ENCODE measurements around the gene SCYL1.

DNA sequence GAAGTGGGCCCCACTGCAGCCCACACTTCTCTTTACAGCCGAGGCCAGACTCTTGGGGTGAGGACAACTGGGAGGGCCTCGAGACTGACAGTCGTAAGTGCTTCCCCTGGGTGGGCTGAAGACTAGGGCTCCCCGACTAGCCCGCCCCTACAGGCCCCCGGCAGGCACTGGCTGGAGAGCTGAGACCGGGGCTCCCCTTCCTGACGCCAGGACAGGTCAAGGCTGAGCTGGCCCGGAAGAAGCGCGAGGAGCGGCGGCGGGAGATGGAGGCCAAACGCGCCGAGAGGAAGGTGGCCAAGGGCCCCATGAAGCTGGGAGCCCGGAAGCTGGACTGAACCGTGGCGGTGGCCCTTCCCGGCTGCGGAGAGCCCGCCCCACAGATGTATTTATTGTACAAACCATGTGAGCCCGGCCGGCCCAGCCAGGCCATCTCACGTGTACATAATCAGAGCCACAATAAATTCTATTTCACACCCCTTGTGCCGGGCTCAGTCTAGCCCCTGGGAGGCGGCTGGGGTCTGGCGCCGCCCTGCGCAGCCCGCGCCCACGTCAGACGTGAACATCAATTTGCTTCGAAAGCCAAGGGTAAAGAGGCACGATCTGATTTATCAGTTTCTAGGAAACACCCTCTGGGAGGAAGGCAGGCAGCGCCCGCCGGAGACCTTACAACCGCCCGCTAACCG is 13.5 kb downstream of the SCYL1 start:
- TF ChIP-seq TAF1 (IDR thresholded peaks at IDR 0.05; ENCODE audit: borderline replicate concordance, insufficient read depth, low read length) = no peak
- peak; percentile 59; the same call in 1 of the 2 replicates for TF ChIP-seq POLR2AphosphoS5 (IDR thresholded peaks at IDR 0.05; ENCODE audit: low read depth, low read length)
- TF ChIP-seq, protein P1, sequence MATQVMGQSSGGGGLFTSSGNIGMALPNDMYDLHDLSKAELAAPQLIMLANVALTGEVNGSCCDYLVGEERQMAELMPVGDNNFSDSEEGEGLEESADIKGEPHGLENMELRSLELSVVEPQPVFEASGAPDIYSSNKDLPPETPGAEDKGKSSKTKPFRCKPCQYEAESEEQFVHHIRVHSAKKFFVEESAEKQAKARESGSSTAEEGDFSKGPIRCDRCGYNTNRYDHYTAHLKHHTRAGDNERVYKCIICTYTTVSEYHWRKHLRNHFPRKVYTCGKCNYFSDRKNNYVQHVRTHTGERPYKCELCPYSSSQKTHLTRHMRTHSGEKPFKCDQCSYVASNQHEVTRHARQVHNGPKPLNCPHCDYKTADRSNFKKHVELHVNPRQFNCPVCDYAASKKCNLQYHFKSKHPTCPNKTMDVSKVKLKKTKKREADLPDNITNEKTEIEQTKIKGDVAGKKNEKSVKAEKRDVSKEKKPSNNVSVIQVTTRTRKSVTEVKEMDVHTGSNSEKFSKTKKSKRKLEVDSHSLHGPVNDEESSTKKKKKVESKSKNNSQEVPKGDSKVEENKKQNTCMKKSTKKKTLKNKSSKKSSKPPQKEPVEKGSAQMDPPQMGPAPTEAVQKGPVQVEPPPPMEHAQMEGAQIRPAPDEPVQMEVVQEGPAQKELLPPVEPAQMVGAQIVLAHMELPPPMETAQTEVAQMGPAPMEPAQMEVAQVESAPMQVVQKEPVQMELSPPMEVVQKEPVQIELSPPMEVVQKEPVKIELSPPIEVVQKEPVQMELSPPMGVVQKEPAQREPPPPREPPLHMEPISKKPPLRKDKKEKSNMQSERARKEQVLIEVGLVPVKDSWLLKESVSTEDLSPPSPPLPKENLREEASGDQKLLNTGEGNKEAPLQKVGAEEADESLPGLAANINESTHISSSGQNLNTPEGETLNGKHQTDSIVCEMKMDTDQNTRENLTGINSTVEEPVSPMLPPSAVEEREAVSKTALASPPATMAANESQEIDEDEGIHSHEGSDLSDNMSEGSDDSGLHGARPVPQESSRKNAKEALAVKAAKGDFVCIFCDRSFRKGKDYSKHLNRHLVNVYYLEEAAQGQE (IDR thresholded peaks at IDR 0.05; ENCODE audit: insufficient read depth in 1 of 2, low read depth in 2 of 2, low read length in 2 of 2) = no peak
- TF ChIP-seq FOXP2 (optimal IDR thresholded peaks at IDR 0.05; ENCODE audit: borderline replicate concordance, extremely low read depth, extremely low read length, insufficient read depth) = no peak
- no peak for TF ChIP-seq SIN3A (IDR thresholded peaks at IDR 0.05; ENCODE audit: borderline replicate concordance, insufficient read depth, low read length)

Data from PFSK-1 (cell line).